Sigmoid colon (tissue), 7 donors: ENCODE measurements around the gene RBM19. TPM values are rescaled to one million over a fixed set of nuclear protein-coding genes. Genes with fewer than 3 reads are reported as not detected.

Experiments used
- DNase-seq: peaks from one replicate; pipeline ENCODE4 v3.0.0-alpha.2; 2019
- H3K27ac ChIP-seq, 4 donors: fragments of 200-600 bp; sonication (generic); one replicate each; pipeline ENCODE4 v1.5.1; 2016 to 2019; ENCODE audit warnings: mild to moderate bottlenecking in 1 of 4
- H3K27me3 ChIP-seq, 3 donors: fragments of 200-600 bp; sonication (generic); one replicate each; pipeline ENCODE4 v1.5.1; 2019; ENCODE audit warnings: mild to moderate bottlenecking in 1 of 3
- H3K36me3 ChIP-seq, 4 donors: fragments of 200-600 bp; sonication (generic); one replicate each; pipeline ENCODE4 v1.5.1; 2016 to 2019
- H3K4me1 ChIP-seq, 4 donors: fragments of 200-600 bp; sonication (generic); one replicate each; pipeline ENCODE4 v1.5.1; 2017 to 2019
- H3K4me3 ChIP-seq, 4 donors: fragments of 200-600 bp; sonication (generic); one replicate each; pipeline ENCODE4 v1.5.1; 2017 to 2019; ENCODE audit warnings: mild to moderate bottlenecking in 2 of 4, moderate library complexity in 1 of 4
- H3K9me3 ChIP-seq, 4 donors: fragments of 200-600 bp in 3 of 4; sonication (generic) in 3 of 4; one replicate each; pipeline versions ENCODE4 v1.5.1 to v1.6.1; 2013 to 2019
- CTCF ChIP-seq, 4 experiments: fragments of 450-650 bp in 3 of 4; fragments of 200-600 bp in 1 of 4; IDR thresholded peaks; one replicate each; pipeline ENCODE4 v1.5.1; 2016 to 2019; ENCODE audit warnings: antibody characterized with exemption in 4 of 4, mild to moderate bottlenecking in 3 of 4, moderate library complexity in 2 of 4
- EP300 ChIP-seq, 4 donors: sonication (generic); formaldehyde crosslinking; IDR thresholded peaks; one replicate each; pipeline ENCODE4 v1.6.1; 2017; ENCODE audit warnings: antibody characterized with exemption in 4 of 4
- POLR2A ChIP-seq, 2 donors: fragments of 450-650 bp; IDR thresholded peaks; one replicate each; pipeline ENCODE4 v1.6.1; 2016; ENCODE audit warnings: antibody characterized with exemption in 2 of 2, mild to moderate bottlenecking in 2 of 2, moderate library complexity in 2 of 2
- POLR2AphosphoS5 ChIP-seq, 4 donors: sonication (generic); formaldehyde crosslinking; IDR thresholded peaks; one replicate each; pipeline ENCODE4 v1.6.1; 2017; ENCODE audit warnings: antibody characterized with exemption in 4 of 4
- WGBS, 2 donors: extraction: QIAGEN DNeasy Blood & Tissue Kit; methylation state at CpG; one replicate each; pipeline ENCODE4 v1.1.7; 2013; 5-methylcytosine and 5-hydroxymethylcytosine counted together
- intact Hi-C: fragments of 100-400 bp; cut with DNase I; formaldehyde crosslinking; loops from one replicate; pipeline ENCODE4 v1.15.1; 2023
- polyA plus RNA-seq, 3 donors: library from polyadenylated mRNA; stranded (reverse); fragments of 200-250 nt; gene quantifications; one replicate each; pipeline ENCODE4 v1.2.3, GENCODE V29; 2013
- total RNA-seq, 4 donors: library from RNA; depleted of rRNA; stranded (reverse); fragments of >200 nt; gene quantifications; one replicate each; pipeline ENCODE4 v1.1.0, GENCODE V29; 2016
- donor health status: healthy with polysubstance abuse.
- donor health status: Bipolar disorder and iron deficiency.
- donor health status: healthy.

The RBM19 gene
- total and polyA plus RNA-seq, 7 donors, result 5.3 to 42.7 (median 23.6) TPM

- Histone ChIP-seq H3K27me3 (no peaks in the 10 kb centered on the region), H3K4me1 (peaks cover 0 to 4% (median under 1%) of the 10 kb centered on the region in 4 donors), H3K27ac (no peak overlapping the region), H3K9me3 (no peaks in the 10 kb centered on the region), H3K36me3 (peaks cover 31 to 79% (median 54%) of the 10 kb centered on the region in 4 donors), H3K4me3 (no peak overlapping the region)
- TF ChIP-seq POLR2A (IDR thresholded peaks at IDR 0.05) (no peak), POLR2AphosphoS5 (IDR thresholded peaks at IDR 0.05) (no peak), CTCF (IDR thresholded peaks at IDR 0.05) (no peak), EP300 (IDR thresholded peaks at IDR 0.05) (no peak)
- WGBS, 2 donors, result 95 to 96% methylated on average over 6 of the region's 6 CpGs
- intact Hi-C loops, result no loop called here
- DNase-seq, result no peak
Observed at GRCh38 chr12:113960030-113960429, 6.1 kb downstream of the RBM19 start.

GRCh38 chr12:113959096-113959495 lies 7.0 kb downstream of the RBM19 start:
- Histone ChIP-seq H3K36me3 (peaks cover 32 to 88% (median 60%) of the 10 kb centered on the region in 4 donors), H3K4me3 (no peak overlapping the region), H3K9me3 (no peaks in the 10 kb centered on the region), H3K27me3 (no peaks in the 10 kb centered on the region), H3K4me1 (no peaks in the 10 kb centered on the region), H3K27ac (no peak overlapping the region)
- no peak for DNase-seq
- TF ChIP-seq CTCF (IDR thresholded peaks at IDR 0.05) (no peak), EP300 (IDR thresholded peaks at IDR 0.05) (no peak), POLR2AphosphoS5 (IDR thresholded peaks at IDR 0.05) (no peak), POLR2A (IDR thresholded peaks at IDR 0.05) (no peak)
- intact Hi-C loops, result no loop called here
- WGBS, 2 donors, result 95 to 96% methylated on average over 14 of the region's 14 CpGs

- Histone ChIP-seq H3K36me3 (peaks cover 42 to 98% (median 64%) of the 10 kb centered on the region in 4 donors), H3K27ac (no peak overlapping the region), H3K4me3 (no peak overlapping the region), H3K9me3 (no peaks in the 10 kb centered on the region), H3K4me1 (no peaks in the 10 kb centered on the region), H3K27me3 (no peaks in the 10 kb centered on the region)
- TF ChIP-seq EP300 (IDR thresholded peaks at IDR 0.05) (no peak), POLR2A (IDR thresholded peaks at IDR 0.05) (no peak), POLR2AphosphoS5 (IDR thresholded peaks at IDR 0.05) (no peak)
- no peak for DNase-seq
- intact Hi-C loops, result no loop called here
- 83 to 93% methylated on average over 5 of the region's 5 CpGs for WGBS, 2 donors
Observed at GRCh38 chr12:113958108-113958507, 8.0 kb downstream of the RBM19 start.

GRCh38 chr12:113957627-113958026 lies 8.5 kb downstream of the RBM19 start:
- no peaks in the 10 kb centered on the region for H3K4me1 ChIP-seq
- no peaks in the 10 kb centered on the region for H3K27me3 ChIP-seq
- no peak overlapping the region for H3K27ac ChIP-seq
- H3K9me3 ChIP-seq, result no peaks in the 10 kb centered on the region
- intact Hi-C loops, result no loop called here
- TF ChIP-seq POLR2A (IDR thresholded peaks at IDR 0.05), result no peak
- 85 to 96% methylated on average over 17 of the region's 17 CpGs for WGBS, 2 donors
- DNase-seq, result no peak
- H3K36me3 ChIP-seq, result peaks cover 44 to 100% (median 66%) of the 10 kb centered on the region in 4 donors
- H3K4me3 ChIP-seq, result no peak overlapping the region

- H3K27me3 ChIP-seq, result no peaks in the 10 kb centered on the region
- WGBS, 2 donors, result 81 to 85% methylated on average over 15 of the region's 15 CpGs
- H3K4me1 ChIP-seq, result no peaks in the 10 kb centered on the region
- TF ChIP-seq CTCF (IDR thresholded peaks at IDR 0.05) (no peak), EP300 (IDR thresholded peaks at IDR 0.05) (no peak), POLR2A (IDR thresholded peaks at IDR 0.05) (no peak), POLR2AphosphoS5 (IDR thresholded peaks at IDR 0.05) (no peak)
- no peaks in the 10 kb centered on the region for H3K9me3 ChIP-seq
- H3K27ac ChIP-seq, result no peak overlapping the region
- intact Hi-C loops, result no loop called here
- no peak for DNase-seq
- no peak overlapping the region for H3K4me3 ChIP-seq
- peaks cover 40 to 100% (median 63%) of the 10 kb centered on the region in 4 donors for H3K36me3 ChIP-seq
Observed at GRCh38 chr12:113955109-113955970, 10.8 kb downstream of the RBM19 start.
